Measurements from ENCODE around the gene TNFRSF6B. TPM values are rescaled to one million over a fixed set of nuclear protein-coding genes. Genes with fewer than 3 reads are reported as not detected.
"Not testable (repeated sequence)": the region's sequence is repeated elsewhere in the genome, so short reads cannot be mapped to it uniquely, and the experiment has no call there.

Gene TNFRSF6B, protein sequence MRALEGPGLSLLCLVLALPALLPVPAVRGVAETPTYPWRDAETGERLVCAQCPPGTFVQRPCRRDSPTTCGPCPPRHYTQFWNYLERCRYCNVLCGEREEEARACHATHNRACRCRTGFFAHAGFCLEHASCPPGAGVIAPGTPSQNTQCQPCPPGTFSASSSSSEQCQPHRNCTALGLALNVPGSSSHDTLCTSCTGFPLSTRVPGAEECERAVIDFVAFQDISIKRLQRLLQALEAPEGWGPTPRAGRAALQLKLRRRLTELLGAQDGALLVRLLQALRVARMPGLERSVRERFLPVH
- 1.3 and 1.7 TPM in 2 replicates for total RNA-seq (2014; rRNA removed; shearing (Covaris generic))

DNA sequence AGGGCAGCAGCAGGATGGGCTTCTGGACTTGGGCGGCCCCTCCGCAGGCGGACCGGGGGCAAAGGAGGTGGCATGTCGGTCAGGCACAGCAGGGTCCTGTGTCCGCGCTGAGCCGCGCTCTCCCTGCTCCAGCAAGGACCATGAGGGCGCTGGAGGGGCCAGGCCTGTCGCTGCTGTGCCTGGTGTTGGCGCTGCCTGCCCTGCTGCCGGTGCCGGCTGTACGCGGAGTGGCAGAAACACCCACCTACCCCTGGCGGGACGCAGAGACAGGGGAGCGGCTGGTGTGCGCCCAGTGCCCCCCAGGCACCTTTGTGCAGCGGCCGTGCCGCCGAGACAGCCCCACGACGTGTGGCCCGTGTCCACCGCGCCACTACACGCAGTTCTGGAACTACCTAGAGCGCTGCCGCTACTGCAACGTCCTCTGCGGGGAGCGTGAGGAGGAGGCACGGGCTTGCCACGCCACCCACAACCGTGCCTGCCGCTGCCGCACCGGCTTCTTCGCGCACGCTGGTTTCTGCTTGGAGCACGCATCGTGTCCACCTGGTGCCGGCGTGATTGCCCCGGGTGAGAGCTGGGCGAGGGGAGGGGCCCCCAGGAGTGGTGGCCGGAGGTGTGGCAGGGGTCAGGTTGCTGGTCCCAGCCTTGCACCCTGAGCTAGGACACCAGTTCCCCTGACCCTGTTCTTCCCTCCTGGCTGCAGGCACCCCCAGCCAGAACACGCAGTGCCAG is at the start of gene TNFRSF6B:
TNFRSF6B (plus strand) TSS at position 25 of the 729 bp plus-strand sequence; CDS start at position 141, 116 bp downstream.
- Histone ChIP-seq H3K4me1 (peaks cover 18% of the 10 kb centered on the region), H3K4me3 (no peak within 1 kb of the TSS), H3K27me3 (no peaks in the 10 kb centered on the region), H3K36me3 (no peaks in the 10 kb centered on the region; the same call in 1 of the 2 replicates), H3K27ac (no peak within 1 kb of the TSS), H3K9me3 (replicated peaks) (no peaks in the 10 kb centered on the region)
- DNase-seq, result peak in 1 of 2 experiments; percentile 21

DNA sequence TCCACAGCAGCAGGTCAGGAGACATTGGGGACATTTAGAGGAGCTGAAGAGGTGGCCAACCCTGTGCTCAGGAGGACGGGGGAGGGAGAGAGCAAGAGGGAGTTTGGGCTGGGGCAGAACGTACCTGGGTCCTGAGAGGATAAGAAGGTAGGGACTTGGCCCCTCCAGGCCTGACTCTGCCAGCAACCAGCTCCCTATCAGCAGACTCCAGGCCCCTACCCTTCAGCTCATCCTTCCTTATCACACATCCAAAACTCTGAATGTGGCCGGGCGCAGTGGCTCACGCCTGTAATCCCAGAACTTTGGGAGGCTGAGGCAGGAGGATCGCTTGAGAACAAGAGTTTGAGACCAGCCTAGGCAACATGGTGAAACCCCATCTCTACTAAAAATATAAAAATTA is 48.3 kb upstream of the TNFRSF6B start:
- no peak overlapping the region for H3K4me3 ChIP-seq
- DNase-seq, result no peak
- H3K27me3 ChIP-seq, result no peaks in the 10 kb centered on the region
- H3K9me3 ChIP-seq (replicated peaks), result no peaks in the 10 kb centered on the region
- H3K27ac ChIP-seq, result no peak overlapping the region
- H3K4me1 ChIP-seq, result no peaks in the 10 kb centered on the region
- no peaks in the 10 kb centered on the region for H3K36me3 ChIP-seq

GRCh38 chr20:63648895-63649589 is 47.4 kb upstream of the TNFRSF6B start:
- peak in 1 of 2 experiments; percentile 47 for DNase-seq
- H3K36me3 ChIP-seq, result no peaks in the 10 kb centered on the region
- H3K4me1 ChIP-seq, result no peaks in the 10 kb centered on the region
- no peak overlapping the region for H3K27ac ChIP-seq
- H3K27me3 ChIP-seq, result no peaks in the 10 kb centered on the region
- no peak overlapping the region for H3K4me3 ChIP-seq
- H3K9me3 ChIP-seq (replicated peaks), result no peaks in the 10 kb centered on the region

DNA sequence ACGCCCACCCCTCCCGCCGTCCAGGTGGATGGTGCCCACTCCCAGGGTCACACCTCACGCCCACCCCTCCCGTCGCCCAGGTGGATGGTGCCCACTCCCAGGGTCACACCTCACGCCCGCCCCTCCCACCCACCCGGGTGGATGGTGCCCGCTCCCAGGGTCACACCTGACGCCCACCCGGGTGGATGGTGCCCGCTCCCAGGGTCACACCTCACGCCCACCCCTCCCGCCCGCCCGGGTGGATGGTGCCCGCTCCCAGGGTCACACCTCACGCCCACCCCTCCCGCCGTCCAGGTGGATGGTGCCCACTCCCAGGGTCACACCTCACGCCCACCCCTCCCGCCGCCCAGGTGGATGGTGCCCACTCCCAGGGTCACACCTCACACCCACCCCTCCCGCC is 46.0 kb upstream of the TNFRSF6B start:
- H3K4me3 ChIP-seq; H3K27ac ChIP-seq; H3K9me3 ChIP-seq (replicated peaks); H3K36me3 ChIP-seq; H3K27me3 ChIP-seq; DNase-seq; H3K4me1 ChIP-seq: not testable (repeated sequence)

DNA sequence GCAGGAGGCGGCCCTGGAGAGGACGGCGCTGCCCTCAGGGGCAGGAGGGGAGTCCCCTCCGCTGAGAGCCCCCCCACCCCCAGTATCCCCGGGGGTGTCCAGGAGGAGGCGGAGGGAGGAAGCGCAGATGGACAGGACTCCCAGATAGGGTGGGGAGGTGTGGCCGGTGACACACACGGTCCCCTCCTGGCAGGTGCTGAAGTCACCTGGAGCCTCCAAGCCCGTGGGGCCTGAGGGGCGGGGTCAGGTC is 44.6 kb upstream of the TNFRSF6B start:
- H3K27me3 ChIP-seq, result no peaks in the 10 kb centered on the region
- H3K36me3 ChIP-seq, result no peaks in the 10 kb centered on the region
- no peaks in the 10 kb centered on the region for H3K9me3 ChIP-seq (replicated peaks)
- DNase-seq, result no peak
- peak overlapping the region; percentile 55 for H3K4me3 ChIP-seq
- no peak overlapping the region for H3K27ac ChIP-seq
- peaks cover under 1% of the 10 kb centered on the region; the same call in 1 of the 2 replicates for H3K4me1 ChIP-seq

- no peak overlapping the region for H3K27ac ChIP-seq
- H3K36me3 ChIP-seq, result no peaks in the 10 kb centered on the region
- H3K9me3 ChIP-seq (replicated peaks), result no peaks in the 10 kb centered on the region
- no peaks in the 10 kb centered on the region for H3K27me3 ChIP-seq
- peak; percentile 76 to 79 for DNase-seq
- H3K4me3 ChIP-seq, result peak overlapping the region; percentile 55
- H3K4me1 ChIP-seq, result peaks cover 6% of the 10 kb centered on the region; the same call in 1 of the 2 replicates
Observed at GRCh38 chr20:63652192-63652980, 44.1 kb upstream of the TNFRSF6B start.

DNA sequence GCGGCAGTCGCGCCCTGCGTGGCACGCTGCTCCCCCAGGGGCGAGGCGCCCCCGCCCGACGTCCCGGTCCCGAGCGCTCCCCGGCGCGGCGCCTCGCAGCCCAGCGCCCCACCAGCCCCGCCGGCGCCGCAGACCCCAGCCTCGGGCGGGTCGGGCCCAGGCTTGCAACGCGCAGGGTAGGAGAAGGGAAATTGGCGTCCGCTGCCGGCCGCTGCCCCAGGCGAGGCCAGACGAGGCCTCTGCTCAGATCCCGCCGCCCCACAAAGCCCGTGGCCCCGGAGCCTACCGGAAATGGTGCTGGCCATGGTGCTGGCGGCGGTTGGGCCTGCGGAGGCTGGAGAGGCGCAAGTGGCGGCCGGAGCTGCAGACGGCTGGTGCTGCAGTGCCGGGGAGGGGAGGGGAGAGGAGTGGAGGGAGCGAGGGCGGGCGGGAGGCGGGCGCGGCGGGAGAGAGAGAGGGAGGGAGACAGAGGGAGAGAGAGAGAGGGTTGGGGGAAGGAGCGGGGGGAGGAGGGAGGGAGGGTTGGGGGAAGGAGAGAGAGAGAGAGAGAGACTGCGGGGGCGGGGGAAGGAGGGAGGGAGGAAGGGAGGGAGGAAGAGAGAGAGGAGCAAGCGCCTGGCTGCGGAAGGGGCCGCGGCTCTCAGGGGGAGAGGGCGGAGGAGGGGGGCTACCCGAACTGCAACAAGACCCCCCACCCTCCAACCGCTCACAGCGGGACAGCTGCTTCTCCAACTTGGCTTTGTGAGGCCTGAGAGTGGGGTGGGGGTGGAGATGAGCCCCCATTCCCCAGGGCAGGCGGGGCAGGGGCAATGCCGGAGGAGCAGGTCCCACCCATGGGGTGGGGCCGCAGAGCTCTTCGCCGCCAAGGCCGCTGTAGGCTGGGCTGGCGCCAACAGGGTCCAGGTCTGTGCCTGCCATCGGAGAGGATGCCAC is 43.1 kb upstream of the TNFRSF6B start, which contains the start of gene STMN3:
STMN3 (minus strand) TSS at position 384 of the 933 bp plus-strand sequence; CDS start at position 305, 79 bp downstream.
- Histone ChIP-seq H3K27ac (peak within 1 kb of the TSS; percentile 10; the same call in 1 of the 2 replicates), H3K27me3 (no peaks in the 10 kb centered on the region)
- DNase-seq, result peak; percentile 97 to 98

GRCh38 chr20:63653974-63654668 is 42.3 kb upstream of the TNFRSF6B start:
- H3K4me3 ChIP-seq, result peak overlapping the region; percentile 52
- H3K9me3 ChIP-seq (replicated peaks), result no peaks in the 10 kb centered on the region
- no peaks in the 10 kb centered on the region for H3K27me3 ChIP-seq
- no peak for DNase-seq
- H3K4me1 ChIP-seq, result peaks cover 6% of the 10 kb centered on the region; the same call in 1 of the 2 replicates
- H3K36me3 ChIP-seq, result no peaks in the 10 kb centered on the region
- peak overlapping the region; percentile 10; the same call in 1 of the 2 replicates for H3K27ac ChIP-seq

More for the DNA sequence above, 43.1 kb upstream of the TNFRSF6B start, which contains the start of gene STMN3:
- no peaks in the 10 kb centered on the region for H3K9me3 ChIP-seq (replicated peaks)
- no peaks in the 10 kb centered on the region for H3K36me3 ChIP-seq
- peaks cover 6% of the 10 kb centered on the region; the same call in 1 of the 2 replicates for H3K4me1 ChIP-seq
- peak within 1 kb of the TSS; percentile 55 for H3K4me3 ChIP-seq

DNA sequence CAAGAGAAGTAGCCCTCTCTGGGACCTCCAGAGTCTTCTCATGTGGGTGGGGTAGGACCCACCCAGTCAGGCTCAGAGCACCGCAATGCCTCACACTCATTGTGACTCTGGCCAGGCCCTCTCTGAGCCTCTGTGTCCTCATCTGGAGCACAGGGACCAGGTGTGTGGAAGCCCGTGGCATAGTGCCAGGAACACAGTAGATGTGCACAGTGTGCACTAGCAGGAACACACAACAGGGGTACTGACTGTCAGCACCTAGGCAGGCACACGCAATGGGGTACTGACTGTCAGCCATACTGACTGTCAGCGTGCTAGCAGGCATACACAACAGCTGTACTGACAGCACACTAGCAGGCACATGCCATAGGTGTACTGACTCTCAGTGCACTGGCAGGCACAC is 41.2 kb upstream of the TNFRSF6B start:
- Histone ChIP-seq H3K4me1 (peaks cover 6% of the 10 kb centered on the region; the same call in 1 of the 2 replicates), H3K36me3 (no peaks in the 10 kb centered on the region), H3K4me3 (no peak overlapping the region), H3K27ac (no peak overlapping the region), H3K9me3 (replicated peaks) (no peaks in the 10 kb centered on the region), H3K27me3 (no peaks in the 10 kb centered on the region)
- no peak for DNase-seq

DNA sequence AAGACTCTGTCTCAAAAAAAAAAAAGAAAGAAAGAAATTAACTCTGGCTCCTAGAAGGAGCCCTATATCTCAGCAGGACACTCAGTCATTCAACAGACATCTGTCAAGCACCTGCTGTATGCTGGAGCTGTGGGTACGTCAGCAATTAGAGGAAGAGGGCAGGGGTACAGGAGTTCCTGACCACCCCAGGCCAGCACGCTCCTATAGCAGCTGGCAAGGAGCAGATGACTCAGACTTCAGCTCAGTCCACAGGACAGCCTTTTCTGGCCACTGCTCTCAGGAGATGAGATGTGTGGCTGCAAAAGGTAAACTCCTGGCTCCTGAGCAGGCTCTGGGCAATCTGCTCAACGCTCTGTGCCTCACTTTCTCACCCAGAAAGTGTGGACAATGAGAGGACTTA is 40.0 kb upstream of the TNFRSF6B start:
- H3K4me3 ChIP-seq, result no peak overlapping the region
- H3K4me1 ChIP-seq, result peaks cover 6% of the 10 kb centered on the region; the same call in 1 of the 2 replicates
- peaks cover 6% of the 10 kb centered on the region; the same call in 1 of the 2 replicates for H3K36me3 ChIP-seq
- no peak for DNase-seq
- H3K9me3 ChIP-seq (replicated peaks), result no peaks in the 10 kb centered on the region
- H3K27ac ChIP-seq, result no peak overlapping the region
- H3K27me3 ChIP-seq, result no peaks in the 10 kb centered on the region

DNA sequence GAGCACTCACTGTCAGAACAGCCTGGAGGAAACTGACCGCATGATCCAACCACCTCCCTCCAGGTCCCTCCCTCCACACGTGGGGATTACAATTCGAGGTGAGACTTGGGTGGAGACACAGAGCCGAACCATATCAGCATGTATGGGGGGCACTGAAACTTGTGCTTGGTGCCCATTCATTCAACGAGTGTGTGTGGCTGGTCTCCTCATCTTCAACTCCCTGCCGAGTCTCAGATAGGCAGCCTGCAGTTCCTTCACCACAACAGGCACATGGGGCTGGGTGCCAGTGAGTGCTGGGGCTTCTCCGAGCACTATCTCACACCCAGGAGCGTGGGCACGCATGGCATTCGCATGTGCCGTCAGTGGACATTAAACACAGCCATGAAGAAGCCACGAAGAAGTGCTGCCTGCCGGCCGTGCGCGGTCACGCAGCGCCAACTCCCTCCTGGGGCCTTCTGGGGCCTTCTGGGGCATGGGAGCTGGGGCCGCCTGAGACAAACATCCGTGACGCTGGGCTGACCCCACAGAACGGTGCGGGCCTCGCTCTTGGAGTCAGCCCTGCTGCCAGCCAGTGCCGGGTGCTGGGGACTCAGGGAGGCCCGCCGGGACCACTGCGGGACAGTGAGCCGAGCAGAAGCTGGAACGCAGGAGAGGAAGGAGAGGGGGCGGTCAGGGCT is 39.1 kb upstream of the TNFRSF6B start:
- H3K27ac ChIP-seq, result peak overlapping the region; percentile 90
- no peaks in the 10 kb centered on the region for H3K27me3 ChIP-seq
- H3K36me3 ChIP-seq, result peaks cover 13% of the 10 kb centered on the region
- peak overlapping the region; percentile 91 for H3K4me3 ChIP-seq
- H3K4me1 ChIP-seq, result peaks cover 6% of the 10 kb centered on the region; the same call in 1 of the 2 replicates
- H3K9me3 ChIP-seq (replicated peaks), result no peaks in the 10 kb centered on the region
- DNase-seq, result peak; percentile 80 to 81

DNA sequence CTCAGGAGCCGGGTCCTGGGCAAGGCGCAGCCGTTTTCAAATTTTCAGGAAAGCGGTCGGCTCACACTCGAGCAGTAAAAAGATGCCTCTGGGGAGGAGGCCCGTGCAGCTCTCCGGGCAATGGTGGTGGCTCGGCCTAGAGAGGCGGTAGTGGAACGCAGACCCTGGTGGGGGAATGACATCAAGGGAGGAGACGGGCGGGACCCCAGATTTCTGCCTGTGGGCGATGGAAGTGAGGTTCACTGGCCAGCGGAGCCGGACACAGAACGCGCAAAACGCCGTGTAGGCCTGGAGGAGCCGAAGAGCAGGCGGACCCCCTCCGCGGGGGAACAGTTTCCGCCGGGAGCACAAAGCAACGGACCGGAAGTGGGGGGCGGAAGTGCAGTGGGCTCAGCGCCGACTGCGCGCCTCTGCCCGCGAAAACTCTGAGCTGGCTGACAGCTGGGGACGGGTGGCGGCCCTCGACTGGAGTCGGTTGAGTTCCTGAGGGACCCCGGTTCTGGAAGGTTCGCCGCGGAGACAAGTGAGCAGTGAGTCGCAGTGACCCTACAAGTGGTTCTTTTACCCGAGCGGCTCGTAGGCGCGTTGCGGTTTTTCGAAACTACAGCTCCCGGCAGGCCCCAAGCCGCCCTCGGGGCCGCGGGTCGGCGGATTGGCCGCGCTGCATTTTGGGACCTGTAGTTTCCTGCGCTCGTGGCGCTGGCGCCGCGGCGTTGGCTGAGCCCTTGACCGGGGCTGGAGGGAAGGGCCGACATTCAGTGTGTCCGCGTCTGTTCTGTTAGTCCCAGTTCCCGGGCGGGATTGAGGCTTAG is 38.3 kb upstream of the TNFRSF6B start, which contains the start of gene RTEL1:
RTEL1 (plus strand) TSS at position 376 of the 812 bp plus-strand sequence. CDS start 1,091 bp downstream, outside the sequence.
- H3K27ac ChIP-seq, result peak within 1 kb of the TSS; percentile 90
- DNase-seq, result peak; percentile 98 to 99
- H3K4me1 ChIP-seq, result peaks cover 6% of the 10 kb centered on the region; the same call in 1 of the 2 replicates
- no peaks in the 10 kb centered on the region for H3K27me3 ChIP-seq
- H3K36me3 ChIP-seq, result peaks cover 20% of the 10 kb centered on the region
- no peaks in the 10 kb centered on the region for H3K9me3 ChIP-seq (replicated peaks)
- H3K4me3 ChIP-seq, result peak within 1 kb of the TSS; percentile 91
